HG03378 (cell line): ENCODE measurements around the gene IGSF21.

ENCODE experiments used
- ATAC-seq: cut with Tn5 transposase; IDR thresholded peaks from one replicate; pipeline ENCODE4 v1.9.1; 2021; ENCODE audit warnings: mild to moderate bottlenecking, moderate library complexity; ENCODE audit not compliant: unreplicated experiment

Gene IGSF21

GRCh38 chr1:18107369-18108298 lies at the start of gene IGSF21:
Gene IGSF21, plus strand, starts transcription at chr1:18107798. Its CDS starts 331 bp downstream, at chr1:18108129.
- ATAC-seq = no peak

- no peak for ATAC-seq
Observed at GRCh38 chr1:18058206-18058921, 49.2 kb upstream of the IGSF21 start.

- no peak for ATAC-seq
Observed at GRCh38 chr1:18058981-18059605, 48.5 kb upstream of the IGSF21 start.

- ATAC-seq = no peak
Observed at GRCh38 chr1:18060366-18060765, 47.2 kb upstream of the IGSF21 start.

- no peak for ATAC-seq
Observed at GRCh38 chr1:18062185-18062584, 45.4 kb upstream of the IGSF21 start.

- no peak for ATAC-seq
Observed at GRCh38 chr1:18064534-18064933, 43.1 kb upstream of the IGSF21 start.

- no peak for ATAC-seq
Observed at GRCh38 chr1:18066576-18066975, 41.0 kb upstream of the IGSF21 start.

- no peak for ATAC-seq
Observed at GRCh38 chr1:18069903-18070302, 37.7 kb upstream of the IGSF21 start.

- ATAC-seq = no peak
Observed at GRCh38 chr1:18072066-18072465, 35.5 kb upstream of the IGSF21 start.

GRCh38 chr1:18073066-18073642 lies 34.4 kb upstream of the IGSF21 start:
- no peak for ATAC-seq

- ATAC-seq = no peak
Observed at GRCh38 chr1:18077657-18078215, 29.9 kb upstream of the IGSF21 start.

- ATAC-seq = no peak
Observed at GRCh38 chr1:18079941-18080735, 27.5 kb upstream of the IGSF21 start.

GRCh38 chr1:18085387-18086074 lies 22.1 kb upstream of the IGSF21 start:
- no peak for ATAC-seq

GRCh38 chr1:18088077-18088594 lies 19.5 kb upstream of the IGSF21 start:
- ATAC-seq = no peak

- ATAC-seq = no peak
Observed at GRCh38 chr1:18089488-18089887, 18.1 kb upstream of the IGSF21 start.

- ATAC-seq = no peak
Observed at GRCh38 chr1:18090636-18091035, 17.0 kb upstream of the IGSF21 start.

GRCh38 chr1:18091660-18092446 lies 15.7 kb upstream of the IGSF21 start:
- ATAC-seq = no peak

GRCh38 chr1:18093193-18093592 lies 14.4 kb upstream of the IGSF21 start:
- no peak for ATAC-seq
